Smooth muscle cell of the brain vasculature (primary cell): ENCODE results near the gene PES1.
"Not testable (repeated sequence)": the region's sequence is repeated elsewhere in the genome, so short reads cannot be mapped to it uniquely, and the experiment has no call there.

Experiments
- DNase-seq: peaks from one replicate; pipeline ENCODE4 v3.0.0-alpha.2; 2012; ENCODE audit warnings: low read depth, low spot score

Gene PES1

GRCh38 chr22:30609260-30610185 lies 17.8 kb upstream of the PES1 start:
- peak; percentile 77 for DNase-seq

GRCh38 chr22:30607939-30608338 lies 16.2 kb upstream of the PES1 start:
- no peak for DNase-seq

- no peak for DNase-seq
These were observed 15.7 kb upstream of the PES1 start for GRCh38 chr22:30607300-30607930.

- DNase-seq = peak; percentile 78
These were observed 15.0 kb upstream of the PES1 start, which contains the start of gene TCN2 for GRCh38 chr22:30606455-30607299. Gene TCN2 (plus strand): TSS chr22:30607174. CDS start chr22:30607332, 158 bp downstream.

GRCh38 chr22:30605449-30606110 lies 13.9 kb upstream of the PES1 start:
- DNase-seq = no peak

- no peak for DNase-seq
These were observed 13.0 kb upstream of the PES1 start for GRCh38 chr22:30604723-30605122.

- no peak for DNase-seq
These were observed 12.1 kb upstream of the PES1 start for GRCh38 chr22:30603801-30604200.

GRCh38 chr22:30602049-30602448 lies 10.3 kb upstream of the PES1 start:
- no peak for DNase-seq

- DNase-seq = no peak
These were observed 9.8 kb upstream of the PES1 start for GRCh38 chr22:30601464-30601863.

- DNase-seq = no peak
These were observed 9.2 kb upstream of the PES1 start for GRCh38 chr22:30600921-30601320.

- DNase-seq = no peak
These were observed 7.3 kb upstream of the PES1 start for GRCh38 chr22:30598986-30599385.

GRCh38 chr22:30596886-30597285 lies 5.2 kb upstream of the PES1 start:
- no peak for DNase-seq

GRCh38 chr22:30596199-30596598 lies 4.5 kb upstream of the PES1 start:
- DNase-seq = no peak

GRCh38 chr22:30592360-30592713 lies 627 bp upstream of the PES1 start:
- not testable (repeated sequence) for DNase-seq

- DNase-seq = no peak
These were observed 521 bp downstream of the PES1 start for GRCh38 chr22:30591191-30591587.

GRCh38 chr22:30586414-30586813 lies 5.3 kb downstream of the PES1 start:
- DNase-seq = no peak

- DNase-seq = no peak
These were observed 7.3 kb downstream of the PES1 start for GRCh38 chr22:30584441-30584840.

GRCh38 chr22:30582788-30583545 lies 8.7 kb downstream of the PES1 start:
- no peak for DNase-seq

GRCh38 chr22:30582051-30582450 lies 9.7 kb downstream of the PES1 start:
- no peak for DNase-seq

GRCh38 chr22:30580896-30581295 lies 10.8 kb downstream of the PES1 start:
- DNase-seq = no peak

- DNase-seq = no peak
These were observed 13.2 kb downstream of the PES1 start for GRCh38 chr22:30578481-30578880.
